GM18873 (cell line): Measurements from ENCODE around the gene SARDH.
"Not testable (repeated sequence)": the region's sequence is repeated elsewhere in the genome, so short reads cannot be mapped to it uniquely, and the experiment has no call there.

Experiments used
- ATAC-seq: cut with Tn5 transposase; IDR thresholded peaks from one replicate; pipeline ENCODE4 v1.9.1; 2021; ENCODE audit warnings: mild to moderate bottlenecking, moderate library complexity, moderate number of reproducible peaks; ENCODE audit not compliant: unreplicated experiment, low FRiP score

The SARDH gene

GRCh38 chr9:133636902-133637301, 101.2 kb downstream of the SARDH start:
- ATAC-seq: no peak

GRCh38 chr9:133635533-133636531, 102.3 kb downstream of the SARDH start, which contains the start of gene DBH:
Gene DBH (plus strand): TSS chr9:133636363. CDS start chr9:133636372, 9 bp downstream.
- no peak for ATAC-seq

- no peak for ATAC-seq
Observed at GRCh38 chr9:133635098-133635497, 103.1 kb downstream of the SARDH start.

- no peak for ATAC-seq
Observed at GRCh38 chr9:133634081-133634691, 104.0 kb downstream of the SARDH start.

- ATAC-seq: no peak
Observed at GRCh38 chr9:133633681-133634080, 104.5 kb downstream of the SARDH start.

- no peak for ATAC-seq
Observed at GRCh38 chr9:133632806-133633680, 105.1 kb downstream of the SARDH start.

- no peak for ATAC-seq
Observed at GRCh38 chr9:133631111-133631510, 107.0 kb downstream of the SARDH start.

- ATAC-seq: no peak
Observed at GRCh38 chr9:133629221-133630110, 108.7 kb downstream of the SARDH start.

GRCh38 chr9:133628766-133629165, 109.4 kb downstream of the SARDH start:
- no peak for ATAC-seq

GRCh38 chr9:133627341-133627740, 110.8 kb downstream of the SARDH start:
- ATAC-seq: no peak

- not testable (repeated sequence) for ATAC-seq
Observed at GRCh38 chr9:133626008-133626407, 112.1 kb downstream of the SARDH start.

GRCh38 chr9:133622555-133622954, 115.6 kb downstream of the SARDH start:
- no peak for ATAC-seq

- ATAC-seq: no peak
Observed at GRCh38 chr9:133621725-133622267, 116.4 kb downstream of the SARDH start.

- ATAC-seq: no peak
Observed at GRCh38 chr9:133619791-133620190, 118.4 kb downstream of the SARDH start.

- ATAC-seq: no peak
Observed at GRCh38 chr9:133618726-133619125, 119.4 kb downstream of the SARDH start.

- no peak for ATAC-seq
Observed at GRCh38 chr9:133616643-133617405, 121.3 kb downstream of the SARDH start.

- no peak for ATAC-seq
Observed at GRCh38 chr9:133615606-133616188, 122.5 kb downstream of the SARDH start.

GRCh38 chr9:133615186-133615585, 123.0 kb downstream of the SARDH start:
- no peak for ATAC-seq
